Activated naive CD8-positive, alpha-beta T cell (primary cell): ENCODE measurements around the gene ARID3B.
A peak's percentile ranks its signal among the peaks of the same experiment; 100 is the strongest.

Experiments
- H3K27ac Mint-ChIP-seq: one replicate; pipeline ENCODE4 v1.8.0; 2021; ENCODE audit warnings: mixed read lengths
- H3K27me3 Mint-ChIP-seq: one replicate; pipeline ENCODE4 v1.8.0; 2021; ENCODE audit warnings: mixed read lengths
- H3K36me3 Mint-ChIP-seq: one replicate; pipeline ENCODE4 v1.8.0; 2021; ENCODE audit warnings: mixed read lengths
- H3K4me1 Mint-ChIP-seq: one replicate; pipeline ENCODE4 v1.8.0; 2021; ENCODE audit warnings: low read depth, mixed read lengths
- H3K4me3 Mint-ChIP-seq: one replicate; pipeline ENCODE4 v1.8.0; 2021; ENCODE audit warnings: mild to moderate bottlenecking, mixed read lengths
- H3K9me3 Mint-ChIP-seq: one replicate; pipeline ENCODE4 v1.8.0; 2021; ENCODE audit warnings: low read depth, mixed read lengths

The ARID3B gene

GRCh38 chr15:74613953-74614743 lies 73.1 kb downstream of the ARID3B start:
- no peaks in the 10 kb centered on the region for H3K36me3 Mint-ChIP-seq
- H3K9me3 Mint-ChIP-seq: no peaks in the 10 kb centered on the region
- H3K27me3 Mint-ChIP-seq: no peaks in the 10 kb centered on the region
- H3K4me1 Mint-ChIP-seq: peaks cover 25% of the 10 kb centered on the region
- no peak overlapping the region for H3K27ac Mint-ChIP-seq
- H3K4me3 Mint-ChIP-seq: peak overlapping the region; percentile 66

DNA sequence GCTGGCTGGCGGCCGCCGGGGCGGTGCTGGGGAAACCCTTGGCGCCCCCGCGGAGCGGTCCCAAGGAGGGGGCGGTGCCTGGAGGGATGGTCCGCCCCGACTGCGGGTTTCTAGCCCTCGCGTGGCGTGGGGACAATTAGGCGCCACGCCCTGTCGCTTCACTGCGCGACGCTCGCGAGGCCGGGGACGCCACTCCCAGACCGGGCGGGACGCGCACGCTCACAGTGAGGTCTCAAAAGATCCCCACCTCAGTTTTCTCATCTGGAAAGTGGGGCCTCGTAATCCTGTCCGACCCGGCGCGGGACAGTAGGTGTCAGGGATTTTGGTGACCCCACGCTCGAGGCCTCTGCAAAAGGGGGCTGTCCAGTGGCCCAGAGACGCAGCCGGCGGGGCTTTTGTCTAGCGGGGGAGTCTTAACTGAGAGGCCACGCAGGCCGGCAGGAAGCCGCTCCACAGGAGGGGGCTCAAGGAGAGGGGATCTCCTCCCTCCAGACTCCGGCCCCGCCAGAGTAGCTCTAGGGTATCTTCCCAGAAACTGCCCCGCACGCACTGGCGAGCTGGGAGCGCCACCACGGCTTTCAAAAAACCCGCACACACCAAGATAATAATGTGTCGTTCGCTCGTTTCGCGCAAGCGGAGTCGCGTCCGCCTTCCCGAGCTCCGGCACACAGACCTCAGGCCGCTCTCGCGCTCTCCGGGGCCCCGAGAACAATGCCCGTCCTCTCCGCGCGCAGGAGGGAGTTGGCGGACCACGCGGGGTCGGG lies 73.9 kb downstream of the ARID3B start:
- Mint-ChIP-seq H3K9me3 (no peaks in the 10 kb centered on the region), H3K27me3 (no peaks in the 10 kb centered on the region), H3K36me3 (no peaks in the 10 kb centered on the region), H3K27ac (peak overlapping the region; percentile 92), H3K4me1 (peaks cover 30% of the 10 kb centered on the region), H3K4me3 (peak overlapping the region; percentile 91)

- peak within 1 kb of the TSS; percentile 92 for H3K27ac Mint-ChIP-seq
- H3K4me3 Mint-ChIP-seq: peak within 1 kb of the TSS; percentile 91
- H3K4me1 Mint-ChIP-seq: peaks cover 35% of the 10 kb centered on the region
- no peaks in the 10 kb centered on the region for H3K36me3 Mint-ChIP-seq
- H3K9me3 Mint-ChIP-seq: no peaks in the 10 kb centered on the region
- H3K27me3 Mint-ChIP-seq: no peaks in the 10 kb centered on the region
These were observed 74.7 kb downstream of the ARID3B start, which contains the start of gene CLK3 for GRCh38 chr15:74615508-74616365. CLK3 (plus strand) TSS chr15:74615836; CDS start chr15:74619197, 3,361 bp downstream.

- no peaks in the 10 kb centered on the region for H3K27me3 Mint-ChIP-seq
These were observed 75.4 kb downstream of the ARID3B start for GRCh38 chr15:74616366-74616939.

DNA sequence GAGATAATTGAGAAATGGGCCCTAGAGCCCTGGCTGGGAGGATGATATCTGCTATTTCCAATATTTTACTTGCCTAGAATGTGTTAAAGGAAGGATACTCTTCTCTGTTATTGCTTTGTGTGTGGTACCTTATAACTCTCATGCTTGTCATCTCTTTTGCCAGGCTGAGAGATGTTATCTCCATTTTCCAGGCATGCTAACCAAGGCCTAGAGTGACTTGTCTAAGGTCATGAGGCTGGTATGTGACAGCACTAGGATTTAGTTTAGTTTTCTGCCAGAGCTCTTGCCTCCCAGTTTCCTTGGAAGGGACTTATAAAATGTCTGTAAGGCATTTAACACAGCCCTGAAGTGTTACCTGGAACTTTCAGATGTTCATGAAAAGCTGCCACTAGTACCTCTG lies 76.0 kb downstream of the ARID3B start:
- H3K27ac Mint-ChIP-seq: peak overlapping the region; percentile 89
- no peaks in the 10 kb centered on the region for H3K9me3 Mint-ChIP-seq
- H3K36me3 Mint-ChIP-seq: no peaks in the 10 kb centered on the region
- peaks cover 45% of the 10 kb centered on the region for H3K4me1 Mint-ChIP-seq
- H3K27me3 Mint-ChIP-seq: no peaks in the 10 kb centered on the region
- peak overlapping the region; percentile 91 for H3K4me3 Mint-ChIP-seq

More at GRCh38 chr15:74616366-74616939, 75.4 kb downstream of the ARID3B start:
- Mint-ChIP-seq H3K9me3 (no peaks in the 10 kb centered on the region), H3K4me3 (peak overlapping the region; percentile 91), H3K27ac (peak overlapping the region; percentile 89), H3K36me3 (no peaks in the 10 kb centered on the region), H3K4me1 (peaks cover 42% of the 10 kb centered on the region)

DNA sequence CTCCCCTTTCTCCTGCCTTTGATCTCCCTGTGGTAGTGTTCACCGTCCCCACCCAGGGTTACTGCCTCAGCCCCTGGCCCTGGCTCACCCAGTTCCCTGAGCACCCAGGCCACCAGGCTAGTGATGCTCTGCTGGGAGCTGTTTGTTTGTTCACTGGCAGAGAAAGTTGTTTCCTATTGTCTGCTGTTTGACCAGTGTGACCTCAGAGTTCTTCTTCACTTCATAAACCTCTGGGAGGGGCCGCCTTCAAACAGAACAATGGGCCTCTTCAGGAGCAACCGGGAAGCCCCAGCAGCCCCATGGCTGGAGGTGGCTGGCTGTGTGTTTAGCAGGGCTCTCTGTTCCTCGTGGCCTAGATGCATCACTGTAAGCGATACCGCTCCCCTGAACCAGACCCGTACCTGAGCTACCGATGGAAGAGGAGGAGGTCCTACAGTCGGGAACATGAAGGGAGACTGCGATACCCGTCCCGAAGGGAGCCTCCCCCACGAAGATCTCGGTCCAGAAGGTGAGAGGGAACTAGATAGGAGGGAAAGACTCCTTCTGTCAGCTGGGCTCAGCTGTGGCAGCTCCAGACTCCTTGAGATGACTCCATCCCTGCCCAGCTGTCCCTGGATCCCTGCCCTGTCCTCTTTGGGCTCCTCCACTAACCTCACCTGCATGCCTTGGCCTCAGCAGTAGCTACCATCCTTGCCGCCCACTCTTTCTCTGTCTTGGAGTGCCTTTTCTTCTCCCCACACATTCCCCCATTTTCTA lies 78.0 kb downstream of the ARID3B start:
- Mint-ChIP-seq H3K4me3 (no peak overlapping the region), H3K36me3 (no peaks in the 10 kb centered on the region), H3K4me1 (peaks cover 45% of the 10 kb centered on the region), H3K27me3 (no peaks in the 10 kb centered on the region), H3K9me3 (no peaks in the 10 kb centered on the region), H3K27ac (peak overlapping the region; percentile 80)

- Mint-ChIP-seq H3K9me3 (no peaks in the 10 kb centered on the region), H3K4me1 (peaks cover 52% of the 10 kb centered on the region), H3K27me3 (no peaks in the 10 kb centered on the region), H3K27ac (peak overlapping the region; percentile 80), H3K36me3 (no peaks in the 10 kb centered on the region), H3K4me3 (no peak overlapping the region)
These were observed 79.1 kb downstream of the ARID3B start for GRCh38 chr15:74619916-74620635.

DNA sequence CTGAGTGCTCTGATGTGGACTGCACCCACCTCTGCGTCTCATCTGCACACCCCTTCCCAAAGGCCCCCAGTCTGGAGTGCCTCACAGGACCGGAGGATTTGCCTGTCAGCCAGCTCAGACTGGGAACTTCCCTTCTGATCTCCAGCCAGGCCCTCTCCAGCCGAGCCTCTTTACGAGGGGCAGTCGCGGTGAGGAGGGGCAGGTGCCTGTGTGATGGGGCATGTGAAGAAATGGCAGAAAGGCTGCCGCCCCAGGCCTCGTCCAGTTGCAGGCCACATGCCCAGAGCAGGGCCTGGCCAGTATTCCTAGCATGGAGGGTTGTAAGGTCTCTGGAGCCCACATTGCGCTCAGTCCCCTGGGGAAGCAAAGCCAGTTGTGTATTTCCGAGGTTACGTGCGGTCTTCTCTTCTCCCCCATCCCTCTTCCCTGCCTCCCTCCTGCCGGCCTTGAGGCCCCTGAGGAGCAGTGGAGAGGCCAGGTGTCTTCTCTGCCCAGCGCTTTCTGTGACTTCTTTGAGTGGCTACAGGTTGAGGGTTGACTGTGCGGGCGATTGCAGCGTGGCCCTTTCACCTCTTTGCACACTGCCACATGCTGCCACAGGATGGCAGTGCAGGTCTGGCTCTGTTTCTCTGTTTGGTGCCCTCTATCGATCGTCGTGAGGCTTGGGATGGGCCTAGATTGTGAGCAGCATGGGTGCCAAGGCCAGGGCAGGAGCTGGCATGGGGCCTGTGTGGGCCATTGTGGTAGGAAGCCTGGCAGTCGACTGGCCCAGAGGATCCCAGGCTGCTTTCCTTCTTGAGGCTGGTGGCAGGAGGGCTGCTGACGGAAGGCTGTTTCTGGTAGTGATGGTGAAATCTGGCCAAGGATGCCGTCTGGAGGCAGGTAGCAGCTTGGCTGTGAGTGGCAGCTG lies 79.9 kb downstream of the ARID3B start:
- H3K36me3 Mint-ChIP-seq: peaks cover 3% of the 10 kb centered on the region
- peaks cover 59% of the 10 kb centered on the region for H3K4me1 Mint-ChIP-seq
- H3K4me3 Mint-ChIP-seq: peak overlapping the region; percentile 50
- peak overlapping the region; percentile 78 for H3K27ac Mint-ChIP-seq
- H3K27me3 Mint-ChIP-seq: no peaks in the 10 kb centered on the region
- H3K9me3 Mint-ChIP-seq: no peaks in the 10 kb centered on the region

DNA sequence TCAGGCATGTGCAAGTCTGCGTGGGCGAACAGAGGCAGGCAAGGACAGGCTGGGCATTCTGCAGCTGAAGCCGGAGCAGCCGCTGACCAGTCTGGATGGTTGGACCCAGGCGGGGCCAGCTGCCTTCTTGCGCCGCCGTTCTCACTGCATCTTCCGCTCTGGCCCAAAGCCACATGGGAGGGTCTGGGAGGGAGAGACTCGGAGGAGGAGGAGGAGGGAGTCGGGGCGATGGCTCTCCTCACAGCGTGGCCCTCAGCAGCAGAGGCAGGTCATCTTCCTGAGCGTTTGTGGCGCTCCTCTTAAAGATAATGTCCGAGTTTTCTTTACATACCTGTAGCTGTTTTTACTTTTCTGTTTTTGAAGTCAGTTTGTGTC lies 80.5 kb downstream of the ARID3B start:
- peaks cover 3% of the 10 kb centered on the region for H3K36me3 Mint-ChIP-seq
- peaks cover 65% of the 10 kb centered on the region for H3K4me1 Mint-ChIP-seq
- H3K27me3 Mint-ChIP-seq: no peaks in the 10 kb centered on the region
- H3K27ac Mint-ChIP-seq: peak overlapping the region; percentile 78
- no peaks in the 10 kb centered on the region for H3K9me3 Mint-ChIP-seq
- no peak overlapping the region for H3K4me3 Mint-ChIP-seq

- H3K36me3 Mint-ChIP-seq: peaks cover 3% of the 10 kb centered on the region
These were observed 80.9 kb downstream of the ARID3B start for GRCh38 chr15:74621936-74622335.

GRCh38 chr15:74622758-74623157 lies 81.7 kb downstream of the ARID3B start:
- Mint-ChIP-seq H3K4me1 (peaks cover 63% of the 10 kb centered on the region), H3K4me3 (no peak overlapping the region), H3K27ac (peak overlapping the region; percentile 73), H3K9me3 (no peaks in the 10 kb centered on the region), H3K36me3 (peaks cover 3% of the 10 kb centered on the region), H3K27me3 (no peaks in the 10 kb centered on the region)

More at GRCh38 chr15:74621936-74622335, 80.9 kb downstream of the ARID3B start:
- Mint-ChIP-seq H3K27me3 (no peaks in the 10 kb centered on the region), H3K4me1 (peaks cover 64% of the 10 kb centered on the region), H3K27ac (peak overlapping the region; percentile 58), H3K9me3 (no peaks in the 10 kb centered on the region), H3K4me3 (no peak overlapping the region)

DNA sequence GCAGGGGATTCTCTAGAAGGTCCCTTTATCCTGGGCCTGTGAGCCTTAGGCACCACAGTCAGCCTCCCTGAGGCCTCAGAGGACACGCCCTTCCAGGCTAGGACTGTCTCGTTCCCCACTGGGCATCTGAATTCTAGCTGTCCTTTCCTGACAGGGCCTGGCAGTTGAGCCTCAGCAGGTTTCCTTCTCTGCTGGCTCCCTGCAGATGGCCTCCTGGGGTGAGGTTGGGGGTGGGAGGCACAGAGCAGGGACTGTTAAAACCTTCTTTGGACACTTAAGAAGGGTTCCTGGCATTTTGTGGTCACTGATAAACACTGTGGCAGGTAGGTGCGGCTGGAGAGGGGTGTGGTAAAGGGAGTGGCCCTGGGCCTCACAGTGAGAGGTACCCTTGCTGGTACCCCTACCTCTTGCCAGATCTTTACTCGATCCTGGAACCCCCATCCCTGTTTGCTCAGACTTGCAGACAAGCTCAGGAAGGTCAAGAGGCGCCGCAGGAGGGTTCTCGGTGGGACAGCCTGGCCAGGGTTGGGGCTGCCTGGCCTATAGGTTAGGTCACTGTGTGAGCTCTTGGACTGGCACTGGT lies 83.1 kb downstream of the ARID3B start:
- H3K9me3 Mint-ChIP-seq: no peaks in the 10 kb centered on the region
- peak overlapping the region; percentile 58 for H3K27ac Mint-ChIP-seq
- H3K36me3 Mint-ChIP-seq: peaks cover 5% of the 10 kb centered on the region
- H3K4me1 Mint-ChIP-seq: peaks cover 58% of the 10 kb centered on the region
- H3K27me3 Mint-ChIP-seq: no peaks in the 10 kb centered on the region
- H3K4me3 Mint-ChIP-seq: no peak overlapping the region
